NCI-H2227 (cell line): Measurements from ENCODE around the gene GRID1.
"Not testable (repeated sequence)": the region's sequence is repeated elsewhere in the genome, so short reads cannot be mapped to it uniquely, and the experiment has no call there.

Experiments used
- DNase-seq: peaks from one replicate; lab custom pipeline; 2025; ENCODE audit not compliant: unreplicated experiment; lab: John Stamatoyannopoulos, UW

GRID1 gene

DNA sequence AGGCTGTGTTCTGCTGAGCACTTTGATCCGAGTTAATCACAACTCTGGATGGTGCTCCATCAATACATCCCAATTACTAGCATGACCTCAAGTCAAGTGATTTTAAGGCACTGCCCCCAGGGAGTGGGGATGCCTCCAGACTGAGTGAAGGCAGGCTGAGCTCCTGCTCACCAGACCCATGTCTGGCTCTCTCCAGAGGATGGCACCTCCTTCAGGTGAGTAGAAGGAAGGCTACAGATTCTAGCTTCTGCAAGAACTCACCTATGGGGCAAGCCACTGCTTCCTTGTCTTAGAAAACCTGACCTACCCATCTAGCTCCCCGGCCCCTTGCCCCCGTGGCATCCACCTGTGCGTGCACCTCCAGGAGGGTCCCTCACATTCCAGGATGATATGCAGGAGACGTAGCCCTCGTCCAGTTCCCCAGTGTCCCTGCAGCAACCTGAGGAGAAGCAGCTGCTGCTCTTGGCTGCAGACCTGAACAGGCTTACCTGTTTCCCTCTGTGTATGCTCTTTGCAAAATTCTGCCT lies 390.3 kb downstream of the GRID1 start:
- DNase-seq, result no peak

DNA sequence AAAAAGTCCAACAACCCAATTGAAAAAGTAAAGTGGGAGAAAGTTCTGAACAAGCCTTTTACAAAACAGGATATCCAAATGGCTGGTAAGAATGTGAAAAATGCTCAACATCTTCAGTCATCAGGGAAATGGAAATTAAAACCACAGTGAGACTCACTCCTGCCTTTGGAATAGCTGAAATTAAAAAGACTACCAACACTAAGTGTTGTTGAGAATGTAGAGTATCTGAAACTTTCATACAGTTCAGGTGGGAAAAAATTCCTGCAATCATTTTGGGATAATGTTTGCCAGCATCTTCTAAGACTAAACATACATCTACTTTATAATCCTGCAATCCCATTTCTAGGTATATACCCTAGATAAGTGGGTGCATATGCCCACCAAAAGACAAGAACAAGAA lies 395.1 kb downstream of the GRID1 start:
- DNase-seq, result no peak

DNA sequence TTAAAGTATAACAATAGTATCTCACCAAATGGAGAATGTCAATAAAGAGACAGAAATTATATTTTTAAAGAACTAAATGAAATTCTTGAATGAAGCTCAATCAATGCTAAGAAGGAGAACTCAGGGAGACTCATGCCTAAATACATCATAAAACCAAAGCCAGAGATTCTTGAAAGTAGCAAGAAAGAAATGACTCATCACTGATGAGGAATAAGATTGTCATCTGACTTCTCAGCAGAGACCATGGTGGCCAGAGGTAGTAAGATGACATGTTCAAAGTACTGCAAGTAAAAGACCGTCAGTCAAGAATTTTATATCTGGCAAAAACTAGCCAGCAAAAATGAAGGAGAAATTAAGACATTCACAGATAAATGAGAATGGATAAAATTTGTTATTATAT lies 399.0 kb downstream of the GRID1 start:
- no peak for DNase-seq

DNA sequence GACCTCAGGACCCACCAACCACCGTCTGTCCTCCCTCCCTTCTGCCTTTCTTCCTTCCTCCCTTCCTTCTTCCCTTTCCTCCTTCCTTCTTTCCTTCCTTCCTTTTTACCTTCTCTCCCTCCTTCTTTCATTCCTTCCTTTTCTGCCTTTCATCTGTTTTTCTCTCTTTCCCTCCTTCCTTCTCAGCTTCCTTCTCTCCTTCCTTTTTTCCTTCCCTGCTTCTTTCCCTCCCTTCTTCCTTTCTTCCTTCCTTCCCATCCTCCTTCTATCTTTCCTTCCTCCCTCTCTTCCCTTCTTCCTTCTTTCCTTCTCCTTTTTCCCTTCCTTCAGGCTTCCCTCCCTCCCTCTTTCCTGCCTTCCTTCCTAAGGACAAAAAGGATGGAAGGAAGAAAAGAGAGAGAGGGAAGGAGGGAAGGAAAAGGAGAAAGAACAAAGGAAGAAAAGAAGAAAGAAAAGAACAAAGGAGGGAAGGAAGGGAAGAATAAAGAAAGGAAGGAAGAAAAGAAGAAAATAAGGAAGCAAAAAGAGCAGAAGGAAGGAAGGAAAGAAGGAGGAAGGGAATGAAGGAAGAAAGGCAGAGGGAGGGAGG lies 405.0 kb downstream of the GRID1 start:
- DNase-seq, result no peak

DNA sequence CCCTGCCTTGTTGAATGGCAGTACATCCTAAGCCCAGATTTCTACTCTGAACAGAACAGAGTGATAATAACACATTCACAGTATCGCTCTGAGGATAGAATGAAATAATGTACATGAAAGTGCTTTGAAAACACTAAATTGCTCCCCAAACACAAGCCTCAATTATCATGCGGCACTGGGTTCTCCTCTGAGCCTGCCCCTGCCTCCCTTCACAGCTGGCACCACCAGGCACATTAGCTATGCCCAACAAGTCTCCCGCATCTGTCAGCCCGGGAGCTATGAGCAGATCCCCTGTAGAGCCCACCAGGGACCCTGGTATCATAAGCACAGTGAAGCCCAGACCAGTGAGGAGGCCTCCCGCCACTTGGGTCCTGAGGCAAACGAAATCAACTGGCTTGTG lies 405.5 kb downstream of the GRID1 start:
- DNase-seq, result peak; percentile 9

DNA sequence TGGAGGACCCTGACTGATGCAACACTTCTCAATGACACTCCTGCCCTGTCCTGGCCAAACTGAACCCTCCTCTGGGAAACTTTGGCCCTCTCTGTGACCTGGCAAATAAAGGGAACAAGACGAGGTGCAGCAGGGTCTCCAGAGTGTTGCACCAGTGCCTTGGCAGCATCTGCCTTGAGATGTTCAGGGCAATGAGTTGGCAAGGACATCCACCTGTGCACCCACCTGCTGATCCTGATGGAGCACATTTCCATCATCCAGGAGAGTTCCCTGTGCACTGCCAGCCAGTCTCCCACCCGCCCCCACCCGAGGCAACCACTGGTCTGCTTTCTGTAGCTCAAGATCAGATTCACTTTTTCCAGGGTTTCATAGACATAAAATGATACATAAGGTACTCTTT lies 407.4 kb downstream of the GRID1 start:
- no peak for DNase-seq

DNA sequence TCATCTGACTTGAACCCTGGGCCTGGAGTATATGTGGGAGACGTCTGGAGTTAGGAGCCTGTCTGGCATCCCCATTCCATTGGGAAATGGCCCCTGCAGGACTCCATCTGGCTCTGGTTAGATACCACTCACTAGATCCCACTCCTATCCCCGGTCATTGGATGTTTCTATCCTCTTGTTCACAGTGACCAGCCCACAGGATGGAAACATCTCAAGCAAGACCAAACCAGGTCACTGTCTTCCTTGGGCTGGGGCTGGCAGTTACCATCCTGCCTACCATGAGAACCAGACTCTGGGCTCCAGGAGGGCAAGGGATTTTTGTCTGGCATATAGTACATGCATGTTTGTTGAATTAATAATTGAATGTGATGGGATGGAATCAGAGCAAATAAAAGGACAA lies 415.7 kb downstream of the GRID1 start:
- no peak for DNase-seq

DNA sequence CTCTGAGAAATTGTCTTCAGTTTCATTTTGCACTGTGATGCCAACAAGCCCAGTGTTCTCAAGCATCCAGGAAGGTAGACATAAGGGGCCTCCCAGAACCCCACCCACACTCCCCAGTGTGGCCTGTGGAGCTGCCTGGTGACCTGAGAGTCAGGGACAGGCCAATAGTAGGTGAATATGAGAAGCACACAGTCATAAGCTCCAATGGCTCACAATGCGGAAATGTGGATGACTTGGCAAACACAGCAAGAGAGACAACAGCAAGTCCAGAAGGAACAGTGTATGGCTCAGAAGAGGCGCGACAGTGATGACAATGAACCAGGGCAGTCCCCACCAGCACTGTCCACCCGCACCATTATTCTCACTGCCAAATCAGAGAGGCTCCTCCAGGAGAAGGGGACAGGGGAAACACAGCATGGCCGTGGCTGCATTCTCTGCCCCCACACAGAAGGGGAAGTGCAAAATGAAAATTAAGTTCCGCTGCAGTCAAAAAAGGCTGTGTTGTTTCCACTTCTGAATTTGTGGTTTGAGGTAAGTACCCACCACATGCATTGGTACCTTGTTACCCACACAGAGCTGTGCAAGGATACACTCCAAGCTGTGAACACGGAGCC lies 419.8 kb downstream of the GRID1 start:
- DNase-seq, result no peak

DNA sequence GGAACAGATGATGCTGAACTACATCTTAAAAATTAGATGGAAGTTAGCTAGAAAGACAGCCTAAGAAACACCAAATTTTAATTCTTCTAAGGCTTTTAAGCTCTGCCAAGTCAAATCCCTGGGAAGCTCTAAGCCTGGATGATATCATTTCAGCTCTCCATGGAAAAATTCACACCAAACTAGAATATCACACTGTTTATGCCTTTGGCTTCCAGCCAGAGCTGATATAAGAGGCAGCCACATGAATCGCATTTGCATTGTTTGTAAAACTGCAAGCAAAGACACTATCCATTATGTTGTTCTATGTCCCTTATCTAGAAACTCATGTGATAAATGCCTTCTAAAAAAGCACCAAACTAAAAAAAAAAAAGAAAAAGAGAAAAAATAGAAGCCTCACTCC lies 430.4 kb downstream of the GRID1 start:
- no peak for DNase-seq

DNA sequence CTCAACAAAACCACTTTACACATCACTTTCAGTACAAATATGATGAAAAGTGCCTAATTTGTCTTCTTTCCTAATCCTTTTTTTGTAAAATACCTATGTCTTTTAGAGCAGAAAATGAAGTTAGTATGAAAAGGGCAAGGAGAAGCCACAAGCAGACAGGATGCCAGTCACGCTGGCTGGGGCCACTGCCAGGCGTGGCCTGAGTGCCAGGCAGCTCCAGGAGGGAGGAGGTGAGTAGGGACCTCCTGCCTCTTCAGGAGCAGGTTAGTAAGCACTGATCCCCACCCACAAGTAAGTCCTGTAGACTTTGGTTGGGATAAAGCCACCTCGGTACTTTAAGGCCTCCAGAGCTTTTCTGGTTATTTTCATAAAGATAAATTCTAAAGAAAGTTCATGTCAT lies 432.0 kb downstream of the GRID1 start:
- DNase-seq, result no peak

DNA sequence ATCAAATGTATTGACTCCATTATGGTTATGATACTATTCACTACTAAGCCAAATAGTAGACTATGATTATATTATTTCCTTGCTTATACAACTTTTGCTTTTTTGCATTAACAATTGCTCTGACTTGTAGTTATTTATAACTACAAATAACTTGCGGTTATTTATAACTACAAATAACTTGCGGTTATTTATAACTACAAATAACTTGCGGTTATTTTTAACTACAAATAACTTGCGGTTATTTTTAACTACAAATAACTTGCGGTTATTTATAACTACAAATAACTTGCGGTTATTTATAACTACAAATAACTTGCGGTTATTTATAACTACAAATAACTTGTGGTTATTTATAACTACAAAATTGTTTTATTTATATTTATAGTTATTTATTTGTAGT lies 436.6 kb downstream of the GRID1 start:
- not testable (repeated sequence) for DNase-seq

DNA sequence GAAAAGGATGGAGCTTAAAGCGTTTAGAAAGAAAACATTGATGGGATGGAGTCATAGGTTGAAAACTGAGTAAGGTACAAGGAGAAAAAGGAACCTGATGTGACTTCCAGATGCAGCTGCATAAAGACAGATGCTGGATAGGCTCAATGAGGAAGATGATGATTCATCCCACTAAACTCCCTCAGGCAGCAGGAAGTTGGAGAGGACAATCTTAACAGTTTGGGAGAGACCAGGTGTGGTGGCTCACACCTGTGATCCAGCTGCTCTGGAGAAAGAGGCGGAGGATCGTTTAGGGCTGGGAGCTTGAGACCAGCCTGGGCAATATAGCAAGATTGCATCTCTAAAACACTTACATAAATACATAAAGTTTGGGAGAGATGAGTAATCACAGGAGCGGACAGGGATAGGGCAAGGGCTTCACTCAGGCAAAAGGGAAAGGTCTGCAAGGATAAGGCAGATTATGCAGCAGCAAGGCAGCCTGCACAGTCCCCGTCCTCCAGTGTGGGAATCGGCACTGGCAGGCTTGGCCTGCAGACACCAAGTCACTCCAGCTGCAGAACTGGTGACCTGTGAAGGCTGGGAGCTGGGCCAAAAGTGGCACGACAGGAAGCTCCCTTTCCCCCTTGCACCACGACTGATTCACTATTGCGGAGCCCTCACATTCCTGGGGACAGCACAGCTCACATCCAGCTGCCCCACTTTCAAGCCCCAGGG lies 438.5 kb downstream of the GRID1 start:
- no peak for DNase-seq

DNA sequence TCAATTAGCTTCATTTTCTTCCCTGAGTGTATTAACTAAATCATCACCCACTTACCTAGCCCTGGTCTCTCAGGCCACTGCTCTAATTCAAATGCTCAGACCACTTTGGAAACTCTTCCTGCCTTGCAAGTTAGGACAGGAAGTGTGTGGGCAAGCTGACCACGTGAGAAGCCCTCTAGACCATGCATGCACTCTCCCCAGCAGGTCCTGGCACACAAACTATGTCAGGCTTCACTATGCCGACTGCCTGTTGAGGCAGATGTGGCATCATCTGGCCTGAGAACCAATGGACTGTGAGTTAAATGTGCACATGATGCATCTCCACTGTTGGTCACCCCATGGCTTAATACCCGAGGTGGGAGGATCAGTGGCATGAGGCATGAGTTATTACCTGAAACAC lies 439.6 kb downstream of the GRID1 start:
- no peak for DNase-seq

DNA sequence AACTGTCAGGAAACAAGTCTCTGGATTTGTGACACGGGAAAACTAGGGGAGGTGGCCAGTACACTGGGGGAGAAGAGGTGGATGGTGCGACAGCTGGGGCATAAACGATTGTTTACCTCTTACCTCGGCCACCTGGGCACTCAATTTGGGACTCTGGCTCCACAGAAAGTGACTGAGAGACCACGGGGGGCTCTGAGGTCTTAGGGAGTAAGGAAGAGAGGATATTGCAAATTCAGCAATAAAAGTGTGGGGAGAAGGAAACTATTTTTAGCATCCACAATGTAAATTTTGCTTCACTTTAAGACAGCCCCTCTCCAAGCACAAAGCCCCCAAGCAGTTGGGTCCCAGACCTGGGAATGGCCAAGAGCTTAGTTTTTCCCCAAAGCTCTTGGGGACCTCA lies 440.5 kb downstream of the GRID1 start:
- no peak for DNase-seq

DNA sequence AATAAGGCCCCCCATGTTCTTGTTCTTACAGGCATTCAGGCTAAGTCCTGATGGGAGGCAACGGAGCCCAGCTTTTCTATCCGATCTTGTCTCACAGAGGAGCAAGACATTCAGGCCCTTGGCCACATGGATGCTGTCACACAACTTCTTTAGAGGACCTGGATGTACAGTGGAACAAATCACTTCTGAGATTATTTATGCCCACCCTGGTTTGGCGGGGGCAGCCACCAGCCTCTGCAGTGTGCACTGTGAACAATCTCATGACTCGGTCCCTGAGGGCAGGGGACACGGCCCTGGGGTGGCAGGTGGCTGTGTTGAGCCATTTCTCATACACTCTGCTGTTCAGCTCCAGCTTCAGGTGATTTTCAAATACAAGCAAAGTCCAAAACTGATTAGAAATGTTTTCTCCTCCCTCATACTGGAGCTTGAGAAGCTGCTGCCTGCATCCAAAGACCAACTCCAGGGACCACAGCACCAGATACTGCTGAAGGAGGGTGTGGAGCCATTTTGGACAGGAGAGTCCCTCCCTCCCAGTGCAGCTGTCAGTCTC lies 441.3 kb downstream of the GRID1 start:
- DNase-seq, result no peak

DNA sequence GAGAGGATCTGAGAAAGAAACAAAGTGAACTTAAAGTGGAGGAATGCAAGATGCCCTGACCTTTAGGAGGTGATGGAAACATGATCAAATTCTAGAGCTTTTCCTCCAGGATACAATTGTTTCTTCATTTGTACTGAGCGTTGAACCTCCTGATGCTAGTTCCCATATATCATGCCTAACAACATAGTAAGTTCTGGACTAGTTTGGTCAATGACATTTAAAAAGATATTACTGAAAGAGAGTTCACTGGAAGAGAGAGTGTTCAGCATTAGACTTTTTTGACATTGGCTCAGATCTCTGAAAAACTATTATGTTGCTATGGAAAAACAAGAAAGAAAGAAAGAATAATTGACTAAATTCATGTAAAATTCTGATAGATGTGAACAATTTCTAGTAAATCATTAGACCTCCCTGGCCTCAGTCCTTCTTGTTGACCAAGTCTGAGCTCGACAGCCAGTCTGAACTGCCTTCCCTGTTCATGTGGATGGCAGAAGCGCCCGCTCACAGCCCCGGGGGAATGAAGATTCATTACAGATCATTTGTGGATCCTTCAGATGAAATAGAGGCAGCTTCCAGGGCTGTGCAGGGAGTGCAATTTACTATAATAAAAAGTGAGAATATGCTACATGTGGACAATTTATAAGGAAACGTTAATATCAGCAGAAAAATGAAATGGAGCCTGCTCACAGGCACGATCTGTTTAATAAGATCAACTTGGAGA lies 442.1 kb downstream of the GRID1 start:
- DNase-seq, result no peak

DNA sequence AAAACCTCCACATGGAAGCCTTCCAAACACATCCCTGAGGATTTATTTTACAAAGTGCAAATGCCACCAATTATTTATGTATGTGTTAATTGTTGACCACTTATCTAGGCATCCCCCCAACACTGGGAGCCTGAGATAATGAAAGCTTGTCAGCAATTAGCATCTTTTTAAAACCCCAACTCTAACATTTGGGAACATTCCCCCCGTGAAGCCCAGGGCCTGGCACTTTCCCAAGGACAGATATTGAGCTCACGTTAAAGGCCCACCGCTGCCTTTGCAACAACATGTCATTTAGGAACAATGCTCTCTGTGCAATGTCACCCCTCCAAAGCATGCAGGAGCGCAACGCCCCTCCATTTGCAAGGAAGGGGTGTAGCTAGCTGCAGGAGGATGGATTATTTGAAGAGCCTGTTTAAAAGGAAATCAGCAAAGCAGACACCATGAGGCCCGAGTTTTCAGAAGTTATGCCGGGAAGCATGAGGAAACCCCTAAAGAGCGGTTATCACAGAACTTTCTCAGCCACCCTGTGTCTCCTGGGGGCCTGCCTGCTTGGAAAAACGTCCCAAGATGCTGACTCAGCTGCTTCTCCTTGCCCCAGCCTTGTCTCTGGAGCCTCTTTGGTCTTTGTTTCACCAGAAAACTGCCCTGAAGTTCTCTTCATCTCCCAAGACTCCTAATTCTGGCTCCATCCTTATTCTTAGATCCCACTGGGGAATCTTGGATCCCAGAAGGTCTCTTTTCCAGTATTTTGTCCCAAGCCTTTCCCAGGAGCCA lies 444.1 kb downstream of the GRID1 start:
- peak; percentile 50 for DNase-seq

DNA sequence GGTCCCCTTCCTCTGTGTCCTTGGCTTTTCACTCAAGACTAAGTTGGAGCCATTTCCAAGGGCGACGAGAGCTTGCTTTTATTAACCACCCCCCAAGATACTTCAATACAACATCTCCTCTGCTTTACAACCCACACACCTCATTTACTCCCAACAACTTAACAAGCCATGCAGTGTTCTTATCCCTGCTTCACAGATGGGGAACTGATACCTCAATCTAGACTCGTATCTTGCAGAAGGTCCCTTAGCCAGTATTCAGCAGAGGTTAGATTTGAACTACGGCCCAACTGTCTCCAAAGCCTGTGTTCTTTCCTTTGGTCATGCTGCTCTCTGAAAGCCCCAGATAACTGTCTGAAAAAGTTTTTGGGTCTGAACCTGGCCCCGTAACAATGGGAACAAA lies 444.8 kb downstream of the GRID1 start:
- no peak for DNase-seq

DNA sequence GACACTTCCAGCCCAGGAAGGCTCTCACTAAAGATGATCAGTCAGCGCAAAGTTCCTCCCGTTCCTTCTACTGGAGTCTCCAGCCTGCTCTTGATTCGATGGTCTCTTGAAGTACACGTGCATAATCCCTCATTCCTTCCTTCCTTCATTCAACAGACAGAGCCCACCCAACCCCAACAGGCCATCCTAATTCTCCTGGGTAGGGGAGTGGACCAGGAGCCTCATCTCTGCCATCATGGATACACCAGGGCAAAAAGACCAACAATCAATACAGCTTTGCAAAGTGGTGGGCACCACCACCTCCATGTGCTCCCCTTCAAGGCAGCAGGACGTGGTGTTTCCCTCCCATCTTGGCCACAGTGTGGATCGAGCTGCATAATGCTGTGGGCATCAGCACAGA lies 446.3 kb downstream of the GRID1 start:
- DNase-seq, result no peak

DNA sequence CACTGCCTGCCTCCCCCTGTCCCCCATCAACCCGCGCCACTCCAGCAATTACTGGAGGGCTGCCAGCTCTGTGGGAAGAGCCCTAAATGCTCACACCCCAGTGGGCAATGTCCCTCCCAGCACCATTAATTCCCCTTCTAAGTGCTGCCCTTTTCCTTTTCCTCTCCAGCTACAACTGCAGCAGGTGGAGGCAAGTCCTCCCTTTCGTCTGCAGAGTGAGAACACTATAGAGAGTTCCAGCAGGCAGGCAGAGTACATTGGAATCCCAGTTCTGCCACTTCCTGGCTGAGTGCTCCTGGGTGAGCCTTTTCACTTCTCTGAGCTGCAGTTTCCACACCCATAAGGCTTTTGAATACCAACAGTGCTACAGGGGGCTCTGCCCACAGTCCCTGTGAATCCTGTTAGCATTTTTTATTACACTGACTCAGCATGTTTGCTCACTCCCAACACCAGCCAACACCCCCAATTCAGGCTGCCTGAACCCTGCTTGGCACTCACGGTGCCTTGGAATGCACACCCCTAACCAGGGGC lies 447.0 kb downstream of the GRID1 start:
- peak; percentile 67 for DNase-seq
